Liver (tissue), 3 donors: Measurements from ENCODE around the gene GPATCH3.

Source experiments
- HNF4G ChIP-seq: IDR thresholded peaks from 2 replicates; pipeline ENCODE4 v1.6.1; 2016; ENCODE audit warnings: antibody characterized with exemption
- RAD21 ChIP-seq, 2 donors: IDR thresholded peaks; 2 replicates each; pipeline ENCODE4 v1.6.1; 2016; ENCODE audit warnings: antibody characterized with exemption in 2 of 2, mild to moderate bottlenecking in 2 of 2
- YY1 ChIP-seq: IDR thresholded peaks from 2 replicates; pipeline ENCODE4 v1.6.1; 2016; ENCODE audit warnings: antibody characterized with exemption, mild to moderate bottlenecking
- TF ChIP-seq, protein P1 (sequence below): fragments of 150-350 bp; IDR thresholded peaks from 2 replicates; pipeline ENCODE4 v1.5.1; 2017; ENCODE audit warnings: improper control_type of control experiment, low read depth, low read length; ENCODE audit not compliant: missing input control
- TF ChIP-seq, protein P2 (sequence below): IDR thresholded peaks from 2 replicates; pipeline ENCODE4 v1.6.1; 2016; ENCODE audit warnings: antibody characterized with exemption
- TF ChIP-seq, protein P3 (sequence below): IDR thresholded peaks from 2 replicates; pipeline ENCODE4 v1.6.1; 2016; ENCODE audit warnings: antibody characterized with exemption
- TF ChIP-seq, protein P4 (sequence below): IDR thresholded peaks from 2 replicates; pipeline ENCODE4 v1.6.1; 2016; ENCODE audit warnings: antibody characterized with exemption, mild to moderate bottlenecking
- TF ChIP-seq, protein P5 (sequence below): IDR thresholded peaks from 2 replicates; pipeline ENCODE4 v1.6.1; 2016; ENCODE audit warnings: antibody characterized with exemption
- donor health status: healthy.
- donor health status: healthy.

DNA sequence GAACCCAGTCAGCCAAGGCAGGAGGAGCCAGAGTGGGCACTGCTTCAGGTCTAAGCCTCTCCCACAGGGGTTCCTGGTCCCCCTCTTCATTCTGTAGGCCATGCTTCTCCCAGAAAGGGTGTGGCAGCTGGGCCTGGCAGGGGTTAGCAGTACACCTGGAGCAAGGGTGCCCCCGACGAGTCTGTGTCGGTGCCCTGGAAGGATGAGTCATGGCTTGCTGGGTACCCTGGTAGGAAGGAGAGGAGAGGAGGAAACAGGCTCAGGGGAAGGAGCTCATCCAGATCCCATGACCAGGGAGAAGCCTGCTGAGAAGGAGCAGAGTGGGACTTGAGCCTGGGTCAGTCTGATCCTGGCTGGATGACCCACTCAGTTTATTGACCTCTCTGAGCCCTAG, 49.7 kb upstream of the GPATCH3 start:
- TF ChIP-seq, protein P1, sequence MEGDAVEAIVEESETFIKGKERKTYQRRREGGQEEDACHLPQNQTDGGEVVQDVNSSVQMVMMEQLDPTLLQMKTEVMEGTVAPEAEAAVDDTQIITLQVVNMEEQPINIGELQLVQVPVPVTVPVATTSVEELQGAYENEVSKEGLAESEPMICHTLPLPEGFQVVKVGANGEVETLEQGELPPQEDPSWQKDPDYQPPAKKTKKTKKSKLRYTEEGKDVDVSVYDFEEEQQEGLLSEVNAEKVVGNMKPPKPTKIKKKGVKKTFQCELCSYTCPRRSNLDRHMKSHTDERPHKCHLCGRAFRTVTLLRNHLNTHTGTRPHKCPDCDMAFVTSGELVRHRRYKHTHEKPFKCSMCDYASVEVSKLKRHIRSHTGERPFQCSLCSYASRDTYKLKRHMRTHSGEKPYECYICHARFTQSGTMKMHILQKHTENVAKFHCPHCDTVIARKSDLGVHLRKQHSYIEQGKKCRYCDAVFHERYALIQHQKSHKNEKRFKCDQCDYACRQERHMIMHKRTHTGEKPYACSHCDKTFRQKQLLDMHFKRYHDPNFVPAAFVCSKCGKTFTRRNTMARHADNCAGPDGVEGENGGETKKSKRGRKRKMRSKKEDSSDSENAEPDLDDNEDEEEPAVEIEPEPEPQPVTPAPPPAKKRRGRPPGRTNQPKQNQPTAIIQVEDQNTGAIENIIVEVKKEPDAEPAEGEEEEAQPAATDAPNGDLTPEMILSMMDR = no peak
- no peak for TF ChIP-seq YY1
- no peak for TF ChIP-seq RAD21 (IDR thresholded peaks at IDR 0.05)
- TF ChIP-seq, protein P2, sequence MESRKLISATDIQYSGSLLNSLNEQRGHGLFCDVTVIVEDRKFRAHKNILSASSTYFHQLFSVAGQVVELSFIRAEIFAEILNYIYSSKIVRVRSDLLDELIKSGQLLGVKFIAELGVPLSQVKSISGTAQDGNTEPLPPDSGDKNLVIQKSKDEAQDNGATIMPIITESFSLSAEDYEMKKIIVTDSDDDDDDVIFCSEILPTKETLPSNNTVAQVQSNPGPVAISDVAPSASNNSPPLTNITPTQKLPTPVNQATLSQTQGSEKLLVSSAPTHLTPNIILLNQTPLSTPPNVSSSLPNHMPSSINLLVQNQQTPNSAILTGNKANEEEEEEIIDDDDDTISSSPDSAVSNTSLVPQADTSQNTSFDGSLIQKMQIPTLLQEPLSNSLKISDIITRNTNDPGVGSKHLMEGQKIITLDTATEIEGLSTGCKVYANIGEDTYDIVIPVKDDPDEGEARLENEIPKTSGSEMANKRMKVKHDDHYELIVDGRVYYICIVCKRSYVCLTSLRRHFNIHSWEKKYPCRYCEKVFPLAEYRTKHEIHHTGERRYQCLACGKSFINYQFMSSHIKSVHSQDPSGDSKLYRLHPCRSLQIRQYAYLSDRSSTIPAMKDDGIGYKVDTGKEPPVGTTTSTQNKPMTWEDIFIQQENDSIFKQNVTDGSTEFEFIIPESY = no peak
- TF ChIP-seq, protein P3, sequence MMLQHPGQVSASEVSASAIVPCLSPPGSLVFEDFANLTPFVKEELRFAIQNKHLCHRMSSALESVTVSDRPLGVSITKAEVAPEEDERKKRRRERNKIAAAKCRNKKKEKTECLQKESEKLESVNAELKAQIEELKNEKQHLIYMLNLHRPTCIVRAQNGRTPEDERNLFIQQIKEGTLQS = no peak
- TF ChIP-seq HNF4G = no peak
- TF ChIP-seq, protein P4, sequence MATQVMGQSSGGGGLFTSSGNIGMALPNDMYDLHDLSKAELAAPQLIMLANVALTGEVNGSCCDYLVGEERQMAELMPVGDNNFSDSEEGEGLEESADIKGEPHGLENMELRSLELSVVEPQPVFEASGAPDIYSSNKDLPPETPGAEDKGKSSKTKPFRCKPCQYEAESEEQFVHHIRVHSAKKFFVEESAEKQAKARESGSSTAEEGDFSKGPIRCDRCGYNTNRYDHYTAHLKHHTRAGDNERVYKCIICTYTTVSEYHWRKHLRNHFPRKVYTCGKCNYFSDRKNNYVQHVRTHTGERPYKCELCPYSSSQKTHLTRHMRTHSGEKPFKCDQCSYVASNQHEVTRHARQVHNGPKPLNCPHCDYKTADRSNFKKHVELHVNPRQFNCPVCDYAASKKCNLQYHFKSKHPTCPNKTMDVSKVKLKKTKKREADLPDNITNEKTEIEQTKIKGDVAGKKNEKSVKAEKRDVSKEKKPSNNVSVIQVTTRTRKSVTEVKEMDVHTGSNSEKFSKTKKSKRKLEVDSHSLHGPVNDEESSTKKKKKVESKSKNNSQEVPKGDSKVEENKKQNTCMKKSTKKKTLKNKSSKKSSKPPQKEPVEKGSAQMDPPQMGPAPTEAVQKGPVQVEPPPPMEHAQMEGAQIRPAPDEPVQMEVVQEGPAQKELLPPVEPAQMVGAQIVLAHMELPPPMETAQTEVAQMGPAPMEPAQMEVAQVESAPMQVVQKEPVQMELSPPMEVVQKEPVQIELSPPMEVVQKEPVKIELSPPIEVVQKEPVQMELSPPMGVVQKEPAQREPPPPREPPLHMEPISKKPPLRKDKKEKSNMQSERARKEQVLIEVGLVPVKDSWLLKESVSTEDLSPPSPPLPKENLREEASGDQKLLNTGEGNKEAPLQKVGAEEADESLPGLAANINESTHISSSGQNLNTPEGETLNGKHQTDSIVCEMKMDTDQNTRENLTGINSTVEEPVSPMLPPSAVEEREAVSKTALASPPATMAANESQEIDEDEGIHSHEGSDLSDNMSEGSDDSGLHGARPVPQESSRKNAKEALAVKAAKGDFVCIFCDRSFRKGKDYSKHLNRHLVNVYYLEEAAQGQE = no peak
- TF ChIP-seq, protein P5, sequence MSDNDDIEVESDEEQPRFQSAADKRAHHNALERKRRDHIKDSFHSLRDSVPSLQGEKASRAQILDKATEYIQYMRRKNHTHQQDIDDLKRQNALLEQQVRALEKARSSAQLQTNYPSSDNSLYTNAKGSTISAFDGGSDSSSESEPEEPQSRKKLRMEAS = no peak
